ENCODE data around the gene MRPS25.

The MRPS25 gene

DNA sequence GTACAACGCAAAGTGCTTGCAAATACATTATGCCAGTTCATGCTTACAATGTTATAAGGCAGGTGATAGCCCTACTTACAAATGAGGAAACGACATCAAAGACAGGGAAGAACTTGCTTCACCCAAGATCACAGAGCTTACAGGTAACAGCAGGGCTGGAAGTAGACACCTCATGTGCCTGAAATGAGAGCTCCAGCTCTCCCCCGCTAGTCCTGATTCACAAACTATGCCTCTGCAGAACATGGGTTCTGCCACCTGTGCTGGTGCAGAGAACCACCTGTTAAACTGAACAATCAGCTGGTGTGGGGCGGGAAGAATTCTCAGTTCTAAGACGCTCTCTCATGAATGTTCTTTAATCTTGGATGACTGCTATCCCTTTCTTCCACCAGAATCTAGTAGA is 26.5 kb upstream of the MRPS25 start:
- H3K9ac ChIP-seq (ENCODE audit: low read length): no peak overlapping the region
- H3K27me3 ChIP-seq (ENCODE audit: low read depth, low read length): no peaks in the 10 kb centered on the region
- H4K20me1 ChIP-seq (ENCODE audit: insufficient read depth, low read length): no peaks in the 10 kb centered on the region
- peaks cover 55% of the 10 kb centered on the region for H3K36me3 ChIP-seq (replicated peaks; ENCODE audit: low read depth, low read length)
- no peaks in the 10 kb centered on the region for H3K9me3 ChIP-seq (ENCODE audit: insufficient read depth, low read length)
- peaks cover 9% of the 10 kb centered on the region for H3K79me2 ChIP-seq (ENCODE audit: low read length)
- TF ChIP-seq, protein P1, sequence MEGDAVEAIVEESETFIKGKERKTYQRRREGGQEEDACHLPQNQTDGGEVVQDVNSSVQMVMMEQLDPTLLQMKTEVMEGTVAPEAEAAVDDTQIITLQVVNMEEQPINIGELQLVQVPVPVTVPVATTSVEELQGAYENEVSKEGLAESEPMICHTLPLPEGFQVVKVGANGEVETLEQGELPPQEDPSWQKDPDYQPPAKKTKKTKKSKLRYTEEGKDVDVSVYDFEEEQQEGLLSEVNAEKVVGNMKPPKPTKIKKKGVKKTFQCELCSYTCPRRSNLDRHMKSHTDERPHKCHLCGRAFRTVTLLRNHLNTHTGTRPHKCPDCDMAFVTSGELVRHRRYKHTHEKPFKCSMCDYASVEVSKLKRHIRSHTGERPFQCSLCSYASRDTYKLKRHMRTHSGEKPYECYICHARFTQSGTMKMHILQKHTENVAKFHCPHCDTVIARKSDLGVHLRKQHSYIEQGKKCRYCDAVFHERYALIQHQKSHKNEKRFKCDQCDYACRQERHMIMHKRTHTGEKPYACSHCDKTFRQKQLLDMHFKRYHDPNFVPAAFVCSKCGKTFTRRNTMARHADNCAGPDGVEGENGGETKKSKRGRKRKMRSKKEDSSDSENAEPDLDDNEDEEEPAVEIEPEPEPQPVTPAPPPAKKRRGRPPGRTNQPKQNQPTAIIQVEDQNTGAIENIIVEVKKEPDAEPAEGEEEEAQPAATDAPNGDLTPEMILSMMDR (IDR thresholded peaks at IDR 0.05; ENCODE audit: low read depth, low read length): no peak
- TF ChIP-seq EZH2phosphoT487 (IDR thresholded peaks at IDR 0.05; ENCODE audit: low read depth): no peak
- no peak overlapping the region for H3K4me2 ChIP-seq (ENCODE audit: low read length)
- no peak overlapping the region for H3K4me3 ChIP-seq (ENCODE audit: low read length)
- no peak overlapping the region for H3K27ac ChIP-seq (ENCODE audit: low read length)
- H3K4me1 ChIP-seq (ENCODE audit: low read length): no peaks in the 10 kb centered on the region
- no peak overlapping the region for H2AFZ ChIP-seq (ENCODE audit: low read depth, low read length)

DNA sequence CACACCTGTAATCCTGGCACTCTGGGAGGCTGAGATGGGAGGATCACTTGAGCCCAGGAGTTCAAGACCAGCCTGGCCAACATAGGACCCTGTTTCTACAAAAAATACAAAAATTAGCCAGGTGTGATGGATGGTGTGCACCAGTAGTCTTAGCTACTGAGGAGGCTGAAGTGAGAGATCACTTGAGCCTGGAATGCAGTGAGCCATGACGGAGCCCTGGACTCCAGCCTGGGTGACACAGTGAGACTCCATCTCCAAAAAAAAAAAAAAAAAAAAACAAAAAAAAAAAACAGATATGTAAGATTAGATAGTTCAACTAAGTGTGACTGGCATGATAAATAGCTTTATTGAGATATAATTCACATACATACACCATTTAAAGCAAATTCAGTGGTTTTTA is 24.1 kb upstream of the MRPS25 start:
- H3K79me2 ChIP-seq (ENCODE audit: low read length): no peaks in the 10 kb centered on the region
- no peak overlapping the region for H2AFZ ChIP-seq (ENCODE audit: low read depth, low read length)
- peaks cover 58% of the 10 kb centered on the region for H3K36me3 ChIP-seq (replicated peaks; ENCODE audit: low read depth, low read length)
- H3K4me3 ChIP-seq (ENCODE audit: low read length): no peak overlapping the region
- H3K27me3 ChIP-seq (ENCODE audit: low read depth, low read length): no peaks in the 10 kb centered on the region
- H3K9ac ChIP-seq (ENCODE audit: low read length): no peak overlapping the region
- TF ChIP-seq, protein P1 (IDR thresholded peaks at IDR 0.05; ENCODE audit: low read depth, low read length): no peak
- no peak for TF ChIP-seq EZH2phosphoT487 (IDR thresholded peaks at IDR 0.05; ENCODE audit: low read depth)
- no peaks in the 10 kb centered on the region for H3K4me1 ChIP-seq (ENCODE audit: low read length)
- H4K20me1 ChIP-seq (ENCODE audit: insufficient read depth, low read length): no peaks in the 10 kb centered on the region
- H3K9me3 ChIP-seq (ENCODE audit: insufficient read depth, low read length): no peaks in the 10 kb centered on the region
- H3K27ac ChIP-seq (ENCODE audit: low read length): no peak overlapping the region
- no peak overlapping the region for H3K4me2 ChIP-seq (ENCODE audit: low read length)

DNA sequence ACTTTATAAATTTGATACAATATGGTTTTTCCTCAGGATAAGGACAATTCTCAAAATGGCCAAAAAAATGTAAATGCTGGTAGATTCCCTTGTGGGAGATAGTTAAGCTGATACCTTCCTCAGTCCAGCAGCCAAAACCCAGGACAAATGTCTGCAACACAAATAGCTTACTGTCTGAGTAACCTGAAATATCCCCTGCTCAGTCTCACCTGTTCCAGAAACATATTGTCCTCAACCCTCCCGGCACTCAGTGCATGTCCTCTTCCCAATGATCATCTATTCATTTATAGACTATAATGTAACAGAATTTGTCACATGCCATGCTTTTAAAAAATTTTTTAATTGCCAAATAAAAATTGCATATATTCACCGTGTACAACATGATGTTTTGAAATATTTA is 21.6 kb upstream of the MRPS25 start:
- Histone ChIP-seq H3K36me3 (replicated peaks; ENCODE audit: low read depth, low read length) (peaks cover 73% of the 10 kb centered on the region), H3K4me2 (ENCODE audit: low read length) (no peak overlapping the region)

DNA sequence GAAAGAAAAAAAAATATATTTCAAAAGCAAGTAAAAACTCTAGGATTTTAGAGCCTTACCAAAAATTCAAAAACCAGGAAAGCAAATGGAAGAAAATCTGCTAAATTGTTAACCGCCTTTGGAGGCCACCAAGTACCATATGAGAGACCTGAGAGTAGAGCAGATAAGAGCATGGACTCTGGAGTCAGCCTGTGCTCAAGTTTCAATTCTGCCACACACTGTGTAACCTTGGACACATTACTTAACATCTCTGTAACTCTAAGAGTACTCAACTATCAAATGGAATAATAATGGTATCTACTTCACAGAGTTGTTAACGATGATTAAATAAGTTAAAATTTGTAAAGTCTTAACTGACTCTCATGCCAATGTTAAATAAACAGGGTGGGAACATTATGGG is 21.1 kb upstream of the MRPS25 start:
- H3K27ac ChIP-seq (ENCODE audit: low read length): no peak overlapping the region
- H3K4me1 ChIP-seq (ENCODE audit: low read length): no peaks in the 10 kb centered on the region
- no peak overlapping the region for H3K4me3 ChIP-seq (ENCODE audit: low read length)
- no peaks in the 10 kb centered on the region for H3K27me3 ChIP-seq (ENCODE audit: low read depth, low read length)
- TF ChIP-seq EZH2phosphoT487 (IDR thresholded peaks at IDR 0.05; ENCODE audit: low read depth): no peak
- no peak overlapping the region for H3K4me2 ChIP-seq (ENCODE audit: low read length)
- no peak overlapping the region for H3K9ac ChIP-seq (ENCODE audit: low read length)
- no peaks in the 10 kb centered on the region for H3K9me3 ChIP-seq (ENCODE audit: insufficient read depth, low read length)
- H3K36me3 ChIP-seq (replicated peaks; ENCODE audit: low read depth, low read length): peaks cover 73% of the 10 kb centered on the region
- no peaks in the 10 kb centered on the region for H3K79me2 ChIP-seq (ENCODE audit: low read length)
- H4K20me1 ChIP-seq (ENCODE audit: insufficient read depth, low read length): 0 out of 2 replicates have a peak, but pooled peaks cover 4% of the 10 kb centered on the region
- no peak overlapping the region for H2AFZ ChIP-seq (ENCODE audit: low read depth, low read length)

More for the DNA sequence above, 21.6 kb upstream of the MRPS25 start:
- Histone ChIP-seq H3K27me3 (ENCODE audit: low read depth, low read length) (no peaks in the 10 kb centered on the region), H3K9me3 (ENCODE audit: insufficient read depth, low read length) (no peaks in the 10 kb centered on the region), H4K20me1 (ENCODE audit: insufficient read depth, low read length) (no peaks in the 10 kb centered on the region), H3K4me1 (ENCODE audit: low read length) (no peaks in the 10 kb centered on the region), H3K9ac (ENCODE audit: low read length) (no peak overlapping the region), H3K79me2 (ENCODE audit: low read length) (no peaks in the 10 kb centered on the region), H3K27ac (ENCODE audit: low read length) (no peak overlapping the region), H3K4me3 (ENCODE audit: low read length) (no peak overlapping the region), H2AFZ (ENCODE audit: low read depth, low read length) (no peak overlapping the region)
- TF ChIP-seq EZH2phosphoT487 (IDR thresholded peaks at IDR 0.05; ENCODE audit: low read depth): no peak
- TF ChIP-seq, protein P1 (IDR thresholded peaks at IDR 0.05; ENCODE audit: low read depth, low read length): no peak

DNA sequence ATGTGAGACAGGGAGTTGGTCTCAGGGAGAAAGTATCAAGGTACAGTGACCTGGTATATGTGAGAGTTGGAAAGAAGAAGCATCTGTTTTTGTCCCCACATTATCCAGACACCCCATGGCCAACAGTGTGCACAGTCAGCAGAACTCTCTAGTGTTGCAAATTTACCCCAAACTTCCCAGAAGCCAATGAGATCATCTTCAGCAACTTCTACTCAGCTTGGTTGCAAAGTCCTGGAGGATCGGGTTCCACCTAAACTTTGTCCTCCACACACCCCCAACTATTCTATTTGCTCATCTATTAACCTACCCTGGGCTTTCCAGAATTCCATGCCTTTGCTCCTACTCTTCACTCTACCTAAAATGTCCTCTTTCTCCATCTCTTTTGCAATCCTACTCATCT is 18.1 kb upstream of the MRPS25 start:
- no peak overlapping the region for H3K27ac ChIP-seq (ENCODE audit: low read length)
- H3K4me3 ChIP-seq (ENCODE audit: low read length): no peak overlapping the region
- no peaks in the 10 kb centered on the region for H3K4me1 ChIP-seq (ENCODE audit: low read length)
- TF ChIP-seq EZH2phosphoT487 (IDR thresholded peaks at IDR 0.05; ENCODE audit: low read depth): no peak
- TF ChIP-seq, protein P1 (IDR thresholded peaks at IDR 0.05; ENCODE audit: low read depth, low read length): no peak
- no peak overlapping the region for H2AFZ ChIP-seq (ENCODE audit: low read depth, low read length)
- no peaks in the 10 kb centered on the region for H3K79me2 ChIP-seq (ENCODE audit: low read length)
- no peaks in the 10 kb centered on the region for H3K27me3 ChIP-seq (ENCODE audit: low read depth, low read length)
- H3K36me3 ChIP-seq (replicated peaks; ENCODE audit: low read depth, low read length): peaks cover 73% of the 10 kb centered on the region
- no peaks in the 10 kb centered on the region for H3K9me3 ChIP-seq (ENCODE audit: insufficient read depth, low read length)
- H3K4me2 ChIP-seq (ENCODE audit: low read length): no peak overlapping the region
- no peak overlapping the region for H3K9ac ChIP-seq (ENCODE audit: low read length)
- H4K20me1 ChIP-seq (ENCODE audit: insufficient read depth, low read length): 0 out of 2 replicates have a peak, but pooled peaks cover 4% of the 10 kb centered on the region

Data from OCI-LY3 (cell line).